H1 (cell line): ENCODE results near the gene SPAST. TPM values are rescaled to one million over a fixed set of nuclear protein-coding genes. Genes with fewer than 3 reads are reported as not detected.

Experiments used
- CTCF ChIA-PET: fragments of 300-600 bp; sonication (Branson Sonifier 250); formaldehyde crosslinking; loops from one replicate; lab custom pipeline; 2021; ENCODE audit not compliant: partially characterized antibody; lab: Charles Lee
- POLR2A ChIA-PET: fragments of 300-600 bp; sonication (Branson Sonifier 250); formaldehyde crosslinking; loops from one replicate; lab custom pipeline; 2021; ENCODE audit warnings: inconsistent platforms; ENCODE audit not compliant: partially characterized antibody; lab: Charles Lee
- DNase-seq, 2 experiments: peaks; one replicate each; pipeline versions ENCODE4 v3.0.0 to v3.0.0-alpha.2; 2010 to 2022; ENCODE audit warnings: low spot score in 2 of 2, low read depth in 1 of 2, mixed read lengths in 1 of 2
- FAIRE-seq: peaks from 2 replicates; lab custom pipeline; 2011; peaks lifted over from hg19 to GRCh38; lab: Jason Lieb, UNC
- H2AFZ ChIP-seq: 2 replicates; pipeline ENCODE4 v1.8.1; 2012; ENCODE audit warnings: low read length, inconsistent platforms
- H2AK5ac ChIP-seq: 2 replicates; pipeline ENCODE4 v1.6.1; 2013; ENCODE audit warnings: low read depth, low read length
- H2BK120ac ChIP-seq: replicated peaks from 2 replicates; pipeline ENCODE3; 2013; ENCODE audit warnings: low read depth, low read length, inconsistent platforms
- H2BK12ac ChIP-seq: 2 replicates; pipeline ENCODE4 v1.6.1; 2013; ENCODE audit warnings: low read depth, low read length
- H2BK15ac ChIP-seq: 2 replicates; pipeline ENCODE4 v1.6.1; 2013; ENCODE audit warnings: low read length
- H2BK20ac ChIP-seq: 2 replicates; pipeline ENCODE4 v1.6.1; 2013; ENCODE audit warnings: low read length
- H2BK5ac ChIP-seq: 2 replicates; pipeline ENCODE4 v1.6.1; 2013; ENCODE audit warnings: low read depth, low read length
- H3K14ac ChIP-seq: 2 replicates; pipeline ENCODE4 v1.6.1; 2013; ENCODE audit warnings: inconsistent platforms; ENCODE audit not compliant: insufficient read length
- H3K18ac ChIP-seq: 2 replicates; pipeline ENCODE4 v1.6.1; 2013; ENCODE audit warnings: low read length; ENCODE audit errors: extremely low read depth
- H3K23ac ChIP-seq: 2 replicates; pipeline ENCODE4 v1.6.1; 2013; ENCODE audit warnings: inconsistent platforms; ENCODE audit not compliant: insufficient read length
- H3K23me2 ChIP-seq: 2 replicates; pipeline ENCODE4 v1.6.1; 2013; ENCODE audit warnings: low read depth, low read length
- H3K27ac ChIP-seq: 2 replicates; pipeline ENCODE4 v1.6.1; 2011; ENCODE audit warnings: low read depth, low read length, inconsistent platforms
- H3K27me3 ChIP-seq, 4 experiments: replicated peaks in 1 of 4; 1 replicate in 1 of 4; 2 replicates in 3 of 4; pipeline versions ENCODE4 v1.6.1 to v1.8.1; 2011 to 2013; ENCODE audit warnings: low read length in 3 of 4, mild to moderate bottlenecking in 3 of 4, inconsistent platforms in 2 of 4, mixed read lengths in 2 of 4, moderate library complexity in 1 of 4; ENCODE audit not compliant: control insufficient read depth in 3 of 4, insufficient read depth in 3 of 4; ENCODE audit errors: extremely low read depth in 1 of 4
- H3K36me3 ChIP-seq, 4 experiments: 2 replicates each; pipeline versions ENCODE4 v1.6.1 to v1.8.1; 2011 to 2013; ENCODE audit warnings: mild to moderate bottlenecking in 4 of 4, low read length in 3 of 4, moderate library complexity in 2 of 4, control low read depth in 1 of 4, inconsistent platforms in 1 of 4; ENCODE audit not compliant: insufficient read depth in 4 of 4, control insufficient read depth in 2 of 4
- H3K4ac ChIP-seq: replicated peaks from 2 replicates; pipeline ENCODE3; 2013; ENCODE audit warnings: low read length, low read depth, mixed read lengths, inconsistent platforms; ENCODE audit not compliant: insufficient read length
- H3K4me1 ChIP-seq, 4 experiments: replicated peaks in 1 of 4; 1 replicate in 1 of 4; 2 replicates in 3 of 4; pipeline versions ENCODE4 v1.6.1 to v1.8.1; 2011 to 2013; ENCODE audit warnings: low read length in 3 of 4, inconsistent platforms in 2 of 4, mixed read lengths in 1 of 4; ENCODE audit not compliant: insufficient read depth in 4 of 4, control insufficient read depth in 3 of 4
- H3K4me2 ChIP-seq, 2 experiments: 2 replicates each; pipeline versions ENCODE4 v1.6.1 to v1.8.1; 2011 to 2013; ENCODE audit warnings: low read depth in 2 of 2, low read length in 2 of 2, control low read depth in 1 of 2, inconsistent platforms in 1 of 2, mild to moderate bottlenecking in 1 of 2; ENCODE audit not compliant: insufficient read depth in 1 of 2
- H3K4me3 ChIP-seq, 4 experiments: fragments of 200-600, 300-600 bp in 1 of 4; sonication (generic), shearing (Covaris generic), sonication (Bioruptor Twin) in 1 of 4; 2 replicates each; pipeline versions ENCODE4 v1.5.1 to v1.8.1; 2011 to 2016; ENCODE audit warnings: low read length in 4 of 4, low read depth in 3 of 4, control low read depth in 2 of 4, inconsistent platforms in 2 of 4, mild to moderate bottlenecking in 2 of 4, mixed read lengths in 1 of 4, moderate library complexity in 1 of 4; ENCODE audit not compliant: insufficient read depth in 2 of 4; ENCODE audit errors: extremely low read depth in 1 of 4
- H3K56ac ChIP-seq: replicated peaks from 2 replicates; pipeline ENCODE3; 2013; ENCODE audit warnings: low read depth, mild to moderate bottlenecking, mixed read lengths, low read length, inconsistent platforms; ENCODE audit not compliant: insufficient read length
- H3K79me1 ChIP-seq: 2 replicates; pipeline ENCODE4 v1.6.1; 2013; ENCODE audit warnings: low read depth, low read length, control low read depth
- H3K79me2 ChIP-seq, 2 experiments: 2 replicates each; pipeline versions ENCODE4 v1.6.1 to v1.8.1; 2012 to 2013; ENCODE audit warnings: low read length in 2 of 2, mild to moderate bottlenecking in 2 of 2, inconsistent platforms in 1 of 2; ENCODE audit not compliant: insufficient read depth in 2 of 2, control insufficient read depth in 1 of 2
- H3K9ac ChIP-seq, 4 experiments: replicated peaks in 1 of 4; 1 replicate in 1 of 4; 2 replicates in 3 of 4; pipeline versions ENCODE4 v1.6.1 to v1.8.1; 2011 to 2013; ENCODE audit warnings: low read depth in 3 of 4, low read length in 3 of 4, control low read depth in 2 of 4, mild to moderate bottlenecking in 2 of 4, moderate library complexity in 2 of 4, inconsistent platforms in 1 of 4; ENCODE audit errors: extremely low read depth in 1 of 4
- H3K9me3 ChIP-seq, 2 experiments: 2 replicates each; pipeline versions ENCODE4 v1.6.1 to v1.8.1; 2012 to 2013; ENCODE audit warnings: mild to moderate bottlenecking in 2 of 2, moderate library complexity in 2 of 2, control low read depth in 1 of 2, inconsistent platforms in 1 of 2, low read depth in 1 of 2, low read length in 1 of 2, mixed read lengths in 1 of 2; ENCODE audit not compliant: insufficient read depth in 2 of 2
- H4K20me1 ChIP-seq, 2 experiments: replicated peaks in 1 of 2; 2 replicates each; pipeline versions ENCODE3 to v1.8.1; 2011 to 2013; ENCODE audit warnings: inconsistent platforms in 2 of 2, low read length in 2 of 2, mild to moderate bottlenecking in 1 of 2; ENCODE audit not compliant: insufficient read depth in 2 of 2, control insufficient read depth in 1 of 2
- H4K5ac ChIP-seq: 2 replicates; pipeline ENCODE4 v1.6.1; 2013; ENCODE audit warnings: low read length, low read depth, mixed read lengths, inconsistent platforms; ENCODE audit not compliant: insufficient read length
- H4K8ac ChIP-seq: 2 replicates; pipeline ENCODE4 v1.8.0; 2013; ENCODE audit warnings: mild to moderate bottlenecking, moderate library complexity, low read length, inconsistent platforms; ENCODE audit not compliant: insufficient read depth; ENCODE audit errors: extremely low read depth
- H4K91ac ChIP-seq: replicated peaks from 2 replicates; pipeline ENCODE3; 2013; ENCODE audit warnings: low read length, mixed read lengths, inconsistent platforms; ENCODE audit not compliant: insufficient read length
- ATF3 ChIP-seq: IDR thresholded peaks from 2 replicates; pipeline ENCODE4 v1.6.1; 2011; ENCODE audit warnings: low read depth, mild to moderate bottlenecking, low read length; ENCODE audit not compliant: insufficient read depth
- BCL11A ChIP-seq, 2 experiments: IDR thresholded peaks; one replicate each; pipeline ENCODE4 v1.6.1; 2011; ENCODE audit warnings: low read depth in 2 of 2, low read length in 2 of 2, mild to moderate bottlenecking in 2 of 2
- CBX8 ChIP-seq: fragments of 300-800, 300-1000 bp; sonication (generic); IDR thresholded peaks from 2 replicates; pipeline ENCODE4 v1.7.1; 2016; ENCODE audit warnings: low read depth, low read length, borderline replicate concordance
- CTCF ChIP-seq, 3 experiments: IDR thresholded peaks; 1 replicate in 2 of 3; 2 replicates in 1 of 3; pipeline versions ENCODE4 v1.5.1 to v1.6.1; 2011; ENCODE audit warnings: low read length in 3 of 3, mild to moderate bottlenecking in 3 of 3, inconsistent platforms in 2 of 3, low read depth in 1 of 3, moderate library complexity in 1 of 3; ENCODE audit not compliant: insufficient read depth in 1 of 3; ENCODE audit errors: control extremely low read depth in 1 of 3
- JUND ChIP-seq: IDR thresholded peaks from 2 replicates; pipeline ENCODE4 v1.6.1; 2011; ENCODE audit warnings: mild to moderate bottlenecking, improper control_type of control experiment, low read length
- POLR2AphosphoS5 ChIP-seq: IDR thresholded peaks from 2 replicates; pipeline ENCODE4 v1.6.1; 2011; ENCODE audit warnings: low read depth, low read length
- POU5F1 ChIP-seq: IDR thresholded peaks from 2 replicates; pipeline ENCODE4 v1.6.1; 2011; ENCODE audit warnings: low read depth, mild to moderate bottlenecking, low read length, moderate library complexity
- RXRA ChIP-seq: IDR thresholded peaks from 2 replicates; pipeline ENCODE4 v1.6.1; 2011; ENCODE audit warnings: low read depth, mild to moderate bottlenecking, low read length, moderate library complexity; ENCODE audit not compliant: insufficient read depth
- SP1 ChIP-seq: IDR thresholded peaks from 2 replicates; pipeline ENCODE4 v1.6.1; 2011; ENCODE audit warnings: low read depth, low read length
- SRF ChIP-seq: IDR thresholded peaks from 2 replicates; pipeline ENCODE4 v1.6.1; 2011; ENCODE audit warnings: mild to moderate bottlenecking, low read depth, low read length, moderate library complexity
- SUZ12 ChIP-seq: fragments of 200-600 bp; sonication (generic); IDR thresholded peaks from 2 replicates; pipeline ENCODE4 v1.6.1; 2012; ENCODE audit warnings: mild to moderate bottlenecking, inconsistent platforms, low read length, moderate library complexity, mixed read lengths
- TEAD4 ChIP-seq: IDR thresholded peaks from 2 replicates; pipeline ENCODE4 v1.6.1; 2012; ENCODE audit warnings: low read depth, low read length, inconsistent platforms, mixed read lengths
- WGBS, 2 experiments: shearing (Covaris generic) in 1 of 2; methylation state at CpG; one replicate each; pipeline versions ENCODE4 v1.1.6 to v1.1.7; 2013 to 2015; ENCODE audit warnings: low lambda C conversion rate in 2 of 2, mixed read lengths in 2 of 2, inconsistent platforms in 1 of 2, low coverage in 1 of 2, missing lambda C conversion rate in 1 of 2; ENCODE audit not compliant: insufficient replicate concordance in 2 of 2, insufficient coverage in 1 of 2, insufficient read length in 1 of 2; ENCODE audit errors: extremely low coverage in 1 of 2, missing lambda C conversion rate in 1 of 2; 5-methylcytosine and 5-hydroxymethylcytosine counted together
- polyA plus RNA-seq, 7 experiments: library from polyadenylated mRNA; depleted of rRNA in 3 of 7; stranded (reverse) in 5 of 7; unstranded in 2 of 7; fragments of >200 nt in 5 of 7; fragments of 200-250 nt in 2 of 7; gene quantifications; 1 replicate in 5 of 7; 2 replicates in 1 of 7; 4 replicates in 1 of 7; pipeline versions ENCODE4 v1.2.1 to v1.2.3, GENCODE V29; 2011 to 2013; ENCODE audit warnings: missing spikeins in 2 of 7, mixed read lengths in 2 of 7
- total RNA-seq: library from RNA; stranded (reverse); fragmentation: NEBNext Ultra II Directional; extraction: Animal tissue kit (Norgen Biotek cat#: 25700); gene quantifications from 2 replicates; pipeline ENCODE4 v1.2.1, GENCODE V29; 2021

Gene SPAST
- total and polyA plus RNA-seq, 2 of the 8 experiments (the other 6 are each of a cell fraction or from before 2014, with no cell fraction given): 4.4 to 36.0 TPM

DNA sequence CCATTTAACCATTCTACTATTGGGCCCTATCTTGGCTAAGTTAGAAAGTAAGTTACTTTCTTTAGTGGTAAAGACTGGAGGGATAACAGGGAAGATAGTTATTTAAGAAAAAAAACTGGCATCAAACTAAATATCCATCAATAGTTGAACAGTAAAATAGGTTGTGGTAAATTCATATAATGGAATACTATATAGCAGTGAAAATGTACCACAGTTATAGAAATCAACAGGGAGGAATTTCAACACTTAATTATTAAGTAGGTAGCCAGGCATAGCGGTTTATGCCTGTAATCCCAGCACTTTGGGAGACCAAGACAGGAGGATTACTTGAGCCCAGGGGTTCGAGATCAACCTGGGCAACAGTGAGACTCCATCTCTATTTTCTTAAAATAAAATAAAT, 3.1 kb upstream of the SPAST start:
- WGBS, 2 experiments: 91% methylated on average over 2 of the region's 2 CpGs; no CpG with 5 or more reads in 1 of the 2 experiments
- no peak for FAIRE-seq
- no peak for TF ChIP-seq JUND
- no peak for TF ChIP-seq SUZ12
- no peak for TF ChIP-seq RXRA
- TF ChIP-seq SRF: no peak
- no peak for TF ChIP-seq POLR2AphosphoS5
- TF ChIP-seq SP1: no peak
- no peak for TF ChIP-seq CTCF (IDR thresholded peaks at IDR 0.05; ENCODE audit: control extremely low read depth in 1 of 3, insufficient read depth in 1 of 3, low read depth in 1 of 3, low read length in 3 of 3)
- TF ChIP-seq ATF3: no peak
- TF ChIP-seq POU5F1: no peak
- TF ChIP-seq CBX8: no peak
- no peak for TF ChIP-seq BCL11A (IDR thresholded peaks at IDR 0.05; ENCODE audit: low read depth in 2 of 2, low read length in 2 of 2)
- no peak for TF ChIP-seq TEAD4

More for the DNA sequence above, 3.1 kb upstream of the SPAST start:
- H3K9me3 ChIP-seq: no peaks in the 10 kb centered on the region
- H2AK5ac ChIP-seq: no peak overlapping the region
- no peak overlapping the region for H3K9ac ChIP-seq
- no peak overlapping the region for H3K18ac ChIP-seq
- H4K5ac ChIP-seq: no peak overlapping the region
- H2BK15ac ChIP-seq: no peak overlapping the region
- no peak overlapping the region for H2BK5ac ChIP-seq
- H2BK20ac ChIP-seq: no peak overlapping the region
- no peak overlapping the region for H3K4ac ChIP-seq
- H3K27me3 ChIP-seq: no peaks in the 10 kb centered on the region
- no peaks in the 10 kb centered on the region for H3K36me3 ChIP-seq
- H3K79me2 ChIP-seq: peaks cover 0 to 9% of the 10 kb centered on the region in 2 experiments; a peak in 1 of 4 replicates
- ChIA-PET CTCF (interaction anchor here (0.7 kb wide), 1 partner anchor 8 kb away, joined by 3 read pairs; no protein-coding TSS in a partner anchor), POLR2A (interaction anchor here (0.6 to 2.5 kb wide), 2 partner anchors 21 to 105 kb away, joined by 4 to 10 read pairs; partner anchors contain the start of gene DPY30)
- no peaks in the 10 kb centered on the region for H3K79me1 ChIP-seq
- no peak overlapping the region for H3K4me2 ChIP-seq
- no peak overlapping the region for H3K27ac ChIP-seq
- no peak overlapping the region for H3K56ac ChIP-seq
- no peaks in the 10 kb centered on the region for H4K20me1 ChIP-seq
- H3K14ac ChIP-seq: no peak overlapping the region
- no peak overlapping the region for H2BK120ac ChIP-seq
- H3K23me2 ChIP-seq: peaks cover 5% of the 10 kb centered on the region
- H3K23ac ChIP-seq: no peak overlapping the region
- H4K8ac ChIP-seq: no peak overlapping the region
- H4K91ac ChIP-seq: no peak overlapping the region
- no peak overlapping the region for H3K4me3 ChIP-seq
- no peak for DNase-seq
- no peak overlapping the region for H2BK12ac ChIP-seq
- peaks cover 0 to 2% (median 0%) of the 10 kb centered on the region in 4 experiments; a peak in 2 of 7 replicates for H3K4me1 ChIP-seq
- H2AFZ ChIP-seq: no peak overlapping the region
